Activated gamma-delta T cell treated with anti-CD3 and anti-CD28 coated beads, Interleukin-2, amount 50 U/mL, for 16 hours (primary cell): ENCODE results near the gene BCKDHA.
"Not testable (repeated sequence)": the region's sequence is repeated elsewhere in the genome, so short reads cannot be mapped to it uniquely, and the experiment has no call there.

Source experiments
- DNase-seq: peaks from one replicate; pipeline ENCODE4 v3.0.0-alpha.2; 2020; ENCODE audit warnings: low read depth

Gene BCKDHA

DNA sequence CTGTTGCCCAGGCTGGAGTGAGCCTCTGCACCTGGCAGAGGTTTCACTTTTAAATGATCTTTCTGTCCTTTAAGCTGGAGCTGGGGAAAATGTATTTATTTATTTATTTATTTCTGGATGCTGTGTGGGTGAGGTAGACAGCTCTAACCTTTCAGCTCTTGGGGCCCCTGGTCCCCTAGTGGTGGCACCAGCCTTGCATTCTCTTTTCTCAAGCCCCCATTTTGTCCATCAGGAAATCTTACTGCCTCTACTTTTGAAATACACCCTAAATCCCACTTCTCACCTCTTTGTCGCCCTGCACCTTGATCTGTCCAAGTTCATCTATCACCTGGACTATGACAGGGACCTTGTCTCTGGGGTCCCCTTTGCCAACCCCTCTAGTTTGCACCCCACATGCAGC, 31.5 kb upstream of the BCKDHA start:
- DNase-seq = no peak

DNA sequence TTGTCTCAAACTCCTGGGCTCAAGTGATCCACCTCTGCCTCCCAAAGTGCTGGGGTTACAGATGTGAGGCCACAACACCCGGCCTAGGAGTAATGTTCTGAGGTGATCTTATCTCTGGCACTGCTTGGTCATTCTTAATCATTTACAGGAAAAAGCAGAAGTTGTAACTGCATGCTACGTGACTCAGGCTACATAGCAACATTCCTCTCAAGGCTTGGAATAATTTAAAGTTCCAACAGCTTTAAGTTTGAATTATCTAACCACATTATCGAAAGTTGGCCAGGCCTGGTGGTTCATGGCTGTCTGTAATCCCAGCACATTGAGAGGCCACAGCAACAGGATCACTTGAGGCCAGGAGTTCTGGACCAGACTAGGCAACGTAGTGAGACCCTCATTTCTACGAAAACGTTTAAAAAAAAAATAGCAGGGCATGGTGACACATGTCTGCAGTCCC, 29.7 kb upstream of the BCKDHA start:
- DNase-seq = no peak

DNA sequence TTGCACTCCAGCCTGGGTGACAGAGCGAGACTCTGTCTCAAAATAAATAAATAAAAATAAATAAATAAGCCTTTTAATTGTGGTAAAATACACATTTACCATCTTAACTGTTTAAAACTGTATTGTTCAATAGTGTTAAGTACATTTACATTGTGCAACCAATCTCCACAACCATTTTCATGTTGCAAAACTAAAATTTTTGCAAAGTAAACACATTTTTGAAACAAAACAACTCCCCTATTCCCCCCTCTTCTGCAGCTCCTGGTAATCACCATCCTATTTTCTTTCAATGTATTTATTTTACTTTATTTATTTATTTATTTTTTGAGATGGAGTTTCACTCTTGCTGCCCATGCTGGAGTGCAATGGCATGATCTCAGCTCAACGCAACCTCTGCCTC, 27.8 kb upstream of the BCKDHA start:
- DNase-seq = no peak

- DNase-seq = not testable (repeated sequence)
These were observed 26.5 kb upstream of the BCKDHA start for GRCh38 chr19:41371119-41371518.

DNA sequence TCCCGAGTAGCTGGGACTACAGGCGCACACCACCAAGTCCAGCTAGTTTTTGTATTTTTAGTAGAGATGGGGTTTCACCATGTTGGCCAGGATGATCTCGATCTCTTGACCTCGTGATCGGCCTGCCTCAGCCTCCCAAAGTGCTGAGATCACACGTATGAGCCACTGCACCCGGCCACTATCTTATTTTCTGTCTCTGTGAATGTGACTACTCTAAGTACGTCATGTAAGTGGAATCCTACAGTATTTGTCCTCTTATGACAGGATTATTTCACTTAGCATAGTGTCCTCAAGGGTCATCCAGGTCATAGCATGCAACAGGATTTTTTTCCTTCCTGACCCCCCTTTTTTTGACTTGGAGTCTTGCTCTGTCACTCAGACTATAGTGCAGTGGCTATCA, 26.1 kb upstream of the BCKDHA start:
- no peak for DNase-seq

DNA sequence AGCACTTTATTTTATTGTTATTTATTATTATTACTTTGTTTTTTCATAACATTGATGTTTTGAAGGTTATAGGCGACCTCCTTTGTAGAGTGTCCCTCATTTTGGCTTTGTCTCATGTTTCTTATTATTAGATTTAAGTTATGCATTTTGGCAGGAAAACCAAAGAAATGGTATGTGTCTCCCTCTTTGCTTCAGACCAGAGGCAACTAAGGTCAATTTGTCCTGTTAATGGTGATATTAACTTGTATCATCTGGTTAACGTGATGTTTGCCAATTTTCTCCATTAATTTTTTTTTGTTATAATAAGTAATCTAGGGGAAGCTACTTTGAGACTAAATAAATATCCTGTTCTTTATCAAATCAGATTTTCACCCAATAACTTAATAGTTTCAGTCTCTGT, 25.1 kb upstream of the BCKDHA start:
- DNase-seq = no peak

DNA sequence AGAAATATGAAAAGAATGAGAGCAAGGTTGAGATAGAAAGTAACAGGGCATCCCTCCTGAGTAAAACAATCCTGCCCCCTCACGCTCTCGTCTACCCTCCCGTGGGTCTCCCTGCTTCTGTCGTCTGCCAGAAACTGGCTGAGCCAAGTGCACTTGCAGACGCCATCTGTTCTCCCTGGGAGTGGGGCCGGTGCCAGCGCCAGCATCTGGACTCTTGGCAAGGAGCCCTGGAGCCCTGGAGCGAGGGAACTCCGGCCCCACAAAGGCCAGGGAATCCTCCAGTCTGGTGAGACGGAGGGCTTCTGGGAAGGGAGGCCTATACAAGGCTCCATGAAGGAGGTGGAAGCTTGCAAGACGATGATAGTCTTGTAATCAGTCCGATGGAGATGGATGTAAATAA, 23.6 kb upstream of the BCKDHA start:
- no peak for DNase-seq

DNA sequence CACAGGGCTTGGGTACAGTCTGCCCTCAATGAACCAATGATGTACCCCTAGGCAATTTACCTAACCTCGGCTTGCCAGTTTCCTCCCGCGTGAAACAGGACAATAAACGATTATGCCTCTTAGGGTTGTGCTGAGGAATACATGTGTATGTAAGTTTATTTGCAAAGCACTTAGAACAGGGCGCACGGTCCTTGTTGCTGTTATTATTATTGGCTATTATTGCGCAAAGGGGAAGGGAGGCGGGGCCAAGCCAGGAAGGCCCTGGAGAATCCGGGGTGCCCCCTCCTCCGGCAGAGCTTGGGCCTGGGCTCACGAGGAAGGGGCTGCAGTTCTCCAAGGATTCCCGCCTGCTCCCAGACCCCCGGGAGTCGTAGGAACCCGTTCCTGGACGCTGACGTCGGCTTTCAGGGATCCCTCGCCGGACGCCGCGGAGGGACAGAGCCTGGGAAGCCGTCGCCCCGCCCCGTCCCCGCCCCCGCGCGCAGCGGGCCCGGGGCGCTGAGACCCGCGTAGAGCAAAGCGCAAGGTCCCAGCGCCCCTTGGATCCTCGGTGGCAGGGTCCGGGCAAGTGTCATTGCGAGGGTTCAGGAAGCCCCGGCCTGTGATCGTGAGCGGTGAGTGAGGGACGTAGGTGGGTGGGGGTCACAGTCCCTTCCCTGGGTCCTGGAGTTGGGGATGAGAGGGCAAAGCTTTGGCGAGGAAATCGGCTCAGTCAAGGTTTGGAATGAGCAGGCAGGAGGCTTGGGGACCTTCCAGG, 21.2 kb upstream of the BCKDHA start, which contains the start of gene TMEM91:
TMEM91 (plus strand) TSS at position 293 of the 757 bp plus-strand sequence. CDS start 1,777 bp downstream, outside the sequence.
- DNase-seq = no peak

DNA sequence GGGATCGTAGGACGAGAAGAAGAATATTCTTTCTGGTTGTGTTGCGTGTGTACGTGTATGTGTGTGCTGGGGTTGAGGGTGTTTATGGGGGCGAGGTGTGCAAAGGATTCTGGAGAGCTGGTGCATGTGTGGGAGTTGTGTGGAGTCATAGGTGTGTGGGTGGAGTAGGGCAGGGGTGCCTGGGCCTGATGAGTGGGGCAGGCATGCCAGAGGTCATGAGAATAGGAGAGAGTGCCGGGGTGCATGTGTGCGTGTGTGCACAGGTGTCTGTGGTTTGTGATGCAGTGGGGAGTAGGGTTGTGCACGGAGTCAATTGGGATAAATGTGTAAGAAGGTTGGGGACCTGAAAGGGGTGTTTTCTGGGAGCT, 20.6 kb upstream of the BCKDHA start:
- DNase-seq = no peak

DNA sequence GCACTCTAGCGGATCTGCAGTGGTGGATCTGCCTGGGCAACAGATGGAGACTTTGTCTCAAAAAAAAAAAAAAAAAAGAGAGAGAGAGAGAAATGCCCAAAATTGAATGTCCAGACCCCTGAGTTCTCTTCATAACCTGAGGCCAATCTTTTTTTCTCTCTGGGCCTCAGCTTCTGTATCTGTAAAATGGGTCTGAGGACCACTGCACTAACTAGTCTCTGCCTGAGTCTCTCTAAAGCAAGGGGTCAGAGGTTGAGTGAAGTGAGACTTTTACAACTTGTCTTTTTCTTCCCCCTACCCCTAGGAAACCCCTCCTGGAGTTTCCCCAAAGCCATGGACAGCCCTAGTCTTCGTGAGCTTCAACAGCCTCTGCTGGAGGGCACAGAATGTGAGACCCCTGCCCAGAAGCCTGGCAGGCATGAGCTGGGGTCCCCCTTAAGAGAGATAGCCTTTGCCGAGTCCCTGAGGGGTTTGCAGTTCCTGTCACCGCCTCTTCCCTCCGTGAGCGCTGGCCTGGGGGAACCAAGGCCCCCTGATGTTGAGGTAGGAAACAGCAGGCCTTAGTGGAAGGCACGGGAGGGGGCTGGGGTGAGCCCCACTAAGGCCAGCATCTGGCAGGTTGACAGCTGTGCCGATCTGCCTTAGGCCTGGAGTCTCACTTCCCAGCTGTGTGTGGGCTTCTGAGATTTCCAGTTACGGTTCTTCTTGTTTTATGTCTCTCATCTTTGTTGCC, 19.5 kb upstream of the BCKDHA start:
- DNase-seq = no peak

DNA sequence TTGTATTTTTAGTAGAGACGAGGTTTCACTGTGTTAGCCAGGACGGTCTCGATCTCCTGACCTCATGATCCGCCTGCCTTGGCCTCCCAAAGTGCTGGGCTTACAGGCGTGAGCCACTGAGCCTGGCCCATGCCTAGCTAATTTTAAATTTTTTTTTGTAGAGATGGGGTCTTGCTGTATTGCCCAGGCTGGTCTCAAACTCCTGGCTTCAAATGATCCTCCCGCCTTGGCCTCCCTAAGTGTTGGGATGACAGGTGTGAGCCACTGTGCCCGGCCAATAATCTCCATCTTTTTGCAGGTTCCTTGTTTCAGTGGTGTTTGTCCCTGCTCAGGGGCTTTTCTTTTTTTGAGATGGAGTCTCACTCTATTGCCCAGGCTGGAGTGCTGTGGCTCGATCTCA, 16.1 kb upstream of the BCKDHA start:
- not testable (repeated sequence) for DNase-seq

- no peak for DNase-seq
These were observed 13.3 kb upstream of the BCKDHA start for GRCh38 chr19:41384351-41384750.

GRCh38 chr19:41386442-41386841, 11.2 kb upstream of the BCKDHA start:
- no peak for DNase-seq

DNA sequence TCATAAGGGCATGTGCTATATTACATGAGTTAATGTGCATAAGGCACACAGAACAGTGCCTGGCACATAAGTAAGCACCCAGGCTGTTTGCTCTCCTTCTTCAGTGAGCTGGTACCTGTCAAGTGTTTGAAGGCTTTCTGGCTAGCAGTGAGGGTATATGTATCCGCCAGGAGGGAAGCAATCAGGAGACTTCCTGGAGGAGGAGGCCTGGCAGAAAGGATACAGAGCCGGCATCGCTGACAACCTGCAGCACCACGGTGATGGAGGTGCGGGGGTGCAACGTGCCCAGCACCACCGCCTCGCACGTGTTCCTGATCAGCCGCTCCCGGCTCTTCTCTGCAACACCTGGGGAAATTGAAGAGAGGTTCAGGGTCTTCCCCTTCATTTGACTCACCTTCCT, 6.0 kb upstream of the BCKDHA start:
- no peak for DNase-seq

DNA sequence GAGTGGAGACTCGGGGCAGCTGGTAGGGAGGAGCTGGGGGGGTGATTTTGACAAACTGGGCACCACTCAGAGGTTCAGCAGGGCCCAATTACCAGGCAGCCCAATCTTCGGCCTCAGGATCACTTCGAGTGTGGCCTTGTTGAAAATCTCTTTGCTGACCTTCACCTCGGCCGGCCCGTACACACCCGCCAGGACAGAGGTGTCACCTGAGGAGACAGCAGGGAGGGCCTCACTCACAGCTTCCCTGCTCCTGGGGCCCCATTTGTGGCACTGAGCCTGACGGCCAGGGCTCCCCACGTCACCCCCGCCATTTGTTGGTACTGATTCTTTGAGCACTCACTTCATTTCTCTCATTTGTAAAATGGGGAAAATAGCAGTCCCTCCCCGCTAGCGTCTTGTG, 4.8 kb upstream of the BCKDHA start:
- no peak for DNase-seq

DNA sequence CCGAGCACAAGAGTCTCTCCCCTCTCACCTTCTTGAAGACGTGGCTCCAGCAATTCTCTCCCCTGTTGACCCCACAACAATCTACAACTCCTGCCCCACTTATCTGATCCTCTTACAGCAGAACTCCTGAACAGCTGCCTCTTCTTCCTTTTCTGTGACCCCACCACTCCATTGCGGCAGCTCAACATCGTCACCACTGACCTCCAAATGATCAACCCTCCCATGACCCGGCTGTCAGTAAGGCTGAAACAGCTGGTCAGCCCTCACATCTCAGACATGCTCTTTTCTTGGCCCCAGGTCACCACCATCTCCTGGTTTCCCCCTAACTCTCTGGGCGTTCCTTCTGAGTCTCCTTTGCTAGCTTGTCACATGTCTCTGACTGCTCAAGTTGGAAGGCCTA, 2.3 kb upstream of the BCKDHA start:
- no peak for DNase-seq

DNA sequence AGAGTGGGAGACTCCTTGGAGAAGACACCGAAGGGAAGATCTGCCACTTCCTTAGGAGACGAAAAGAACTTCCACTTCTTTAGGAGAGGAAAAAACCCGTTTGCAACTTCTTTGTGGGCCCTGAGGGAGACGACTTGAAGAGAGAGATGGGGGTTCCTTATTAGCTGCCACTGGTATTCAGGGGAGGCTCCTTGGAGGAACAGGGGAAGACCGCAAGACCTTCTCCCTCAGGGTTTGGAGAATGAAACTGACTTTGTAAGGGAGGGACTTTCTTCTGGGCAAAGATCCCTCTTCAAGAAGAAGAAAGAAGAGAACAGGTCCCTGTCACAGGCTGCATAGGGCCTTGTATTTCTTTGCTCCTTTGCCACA, 416 bp downstream of the BCKDHA start:
- DNase-seq = no peak

- no peak for DNase-seq
These were observed 980 bp downstream of the BCKDHA start for GRCh38 chr19:41398598-41398997.

- no peak for DNase-seq
These were observed 1.5 kb downstream of the BCKDHA start for GRCh38 chr19:41399091-41399490.

DNA sequence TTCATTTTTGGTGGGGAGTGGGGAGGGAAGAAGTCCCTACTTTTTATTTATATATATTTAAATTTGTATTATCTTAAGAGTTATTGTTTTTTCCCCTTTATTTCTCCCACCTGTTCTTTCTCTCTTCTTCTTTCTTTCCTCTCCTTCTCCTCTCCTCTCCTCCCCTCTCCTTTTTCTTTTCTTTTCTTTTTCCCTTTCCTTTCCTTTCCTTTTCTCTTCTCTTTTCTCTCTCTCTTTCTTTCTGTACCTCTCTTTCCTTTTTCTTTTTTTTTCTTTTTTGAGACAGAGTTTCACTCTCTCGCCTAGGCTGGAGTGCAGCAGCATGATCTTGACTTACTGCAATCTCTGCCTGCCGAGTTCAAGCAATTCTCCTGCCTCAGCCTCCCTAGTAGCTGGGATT, 1.9 kb downstream of the BCKDHA start:
- DNase-seq = no peak

DNA sequence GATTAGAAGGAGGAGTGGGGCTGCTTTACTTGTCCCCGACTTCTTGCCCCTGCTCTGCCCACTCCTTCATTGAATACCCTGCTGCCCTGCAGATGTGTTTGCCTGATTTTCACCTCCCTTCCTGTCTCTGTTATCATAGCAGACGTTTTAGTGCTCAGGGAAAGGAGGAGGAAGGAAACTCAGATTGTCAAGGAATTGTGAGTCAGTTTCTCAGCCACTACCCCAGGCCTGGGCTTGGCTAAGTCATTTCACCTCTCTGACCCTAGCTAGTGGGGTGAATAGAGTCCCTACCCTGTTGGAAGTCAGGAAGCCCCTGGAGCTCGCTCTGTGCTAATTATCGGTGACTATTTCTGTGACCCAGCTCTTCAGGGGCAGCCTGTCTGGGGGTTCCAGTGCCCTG, 3.9 kb downstream of the BCKDHA start:
- DNase-seq = no peak

- no peak for DNase-seq
These were observed 4.4 kb downstream of the BCKDHA start for GRCh38 chr19:41402010-41402409.

DNA sequence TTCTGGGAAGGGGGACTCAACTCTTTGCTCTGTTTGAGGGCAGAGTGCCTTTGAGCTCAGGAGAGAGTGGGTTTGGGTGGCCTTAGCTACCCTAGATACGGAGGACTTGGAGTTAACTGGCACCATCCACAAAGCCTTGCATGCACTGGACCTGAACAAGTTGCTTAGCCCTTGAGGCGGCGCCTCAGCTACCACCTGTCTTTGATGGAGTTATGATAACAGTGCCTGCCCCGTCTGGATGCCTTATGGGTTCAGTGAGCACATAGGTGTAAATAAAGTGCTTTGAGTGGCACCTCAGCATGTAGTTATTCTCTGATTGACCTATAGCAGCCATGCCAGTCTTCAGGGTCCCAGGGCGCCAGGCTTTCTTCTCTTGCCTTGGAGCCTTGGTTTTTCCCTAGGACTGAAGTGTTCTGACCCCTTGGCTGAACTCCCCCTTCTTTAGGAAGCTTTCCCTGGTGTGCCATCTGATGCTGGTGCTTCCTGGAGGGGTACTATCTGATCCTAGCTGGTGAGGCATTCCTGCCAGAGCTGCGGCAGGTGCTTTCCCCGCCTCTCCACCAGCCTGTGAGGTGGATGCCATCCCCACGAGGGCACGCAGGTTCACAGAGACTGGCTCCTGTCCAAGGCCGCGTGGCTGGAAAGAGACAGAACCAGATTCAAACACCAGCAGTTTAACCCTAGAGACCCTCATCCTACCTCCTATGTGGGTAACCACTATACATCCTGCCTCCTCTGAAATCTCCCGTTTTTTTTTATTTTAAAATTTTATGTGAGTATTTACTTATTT, 5.8 kb downstream of the BCKDHA start:
- no peak for DNase-seq
